Sigmoid colon (tissue), 7 donors: ENCODE measurements around the gene C14orf93. TPM values are rescaled to one million over a fixed set of nuclear protein-coding genes. Genes with fewer than 3 reads are reported as not detected.

Source experiments
- DNase-seq: peaks from one replicate; pipeline ENCODE4 v3.0.0-alpha.2; 2019
- H3K27ac ChIP-seq, 4 donors: fragments of 200-600 bp; sonication (generic); one replicate each; pipeline ENCODE4 v1.5.1; 2016 to 2019; ENCODE audit warnings: mild to moderate bottlenecking in 1 of 4
- H3K27me3 ChIP-seq, 3 donors: fragments of 200-600 bp; sonication (generic); one replicate each; pipeline ENCODE4 v1.5.1; 2019; ENCODE audit warnings: mild to moderate bottlenecking in 1 of 3
- H3K36me3 ChIP-seq, 4 donors: fragments of 200-600 bp; sonication (generic); one replicate each; pipeline ENCODE4 v1.5.1; 2016 to 2019
- H3K4me1 ChIP-seq, 4 donors: fragments of 200-600 bp; sonication (generic); one replicate each; pipeline ENCODE4 v1.5.1; 2017 to 2019
- H3K4me3 ChIP-seq, 4 donors: fragments of 200-600 bp; sonication (generic); one replicate each; pipeline ENCODE4 v1.5.1; 2017 to 2019; ENCODE audit warnings: mild to moderate bottlenecking in 2 of 4, moderate library complexity in 1 of 4
- H3K9me3 ChIP-seq, 4 donors: fragments of 200-600 bp in 3 of 4; sonication (generic) in 3 of 4; one replicate each; pipeline versions ENCODE4 v1.5.1 to v1.6.1; 2013 to 2019
- CTCF ChIP-seq, 4 experiments: fragments of 450-650 bp in 3 of 4; fragments of 200-600 bp in 1 of 4; IDR thresholded peaks; one replicate each; pipeline ENCODE4 v1.5.1; 2016 to 2019; ENCODE audit warnings: antibody characterized with exemption in 4 of 4, mild to moderate bottlenecking in 3 of 4, moderate library complexity in 2 of 4
- EP300 ChIP-seq, 4 donors: sonication (generic); formaldehyde crosslinking; IDR thresholded peaks; one replicate each; pipeline ENCODE4 v1.6.1; 2017; ENCODE audit warnings: antibody characterized with exemption in 4 of 4
- POLR2A ChIP-seq, 2 donors: fragments of 450-650 bp; IDR thresholded peaks; one replicate each; pipeline ENCODE4 v1.6.1; 2016; ENCODE audit warnings: antibody characterized with exemption in 2 of 2, mild to moderate bottlenecking in 2 of 2, moderate library complexity in 2 of 2
- POLR2AphosphoS5 ChIP-seq, 4 donors: sonication (generic); formaldehyde crosslinking; IDR thresholded peaks; one replicate each; pipeline ENCODE4 v1.6.1; 2017; ENCODE audit warnings: antibody characterized with exemption in 4 of 4
- WGBS, 2 donors: extraction: QIAGEN DNeasy Blood & Tissue Kit; methylation state at CpG; one replicate each; pipeline ENCODE4 v1.1.7; 2013; 5-methylcytosine and 5-hydroxymethylcytosine counted together
- intact Hi-C: fragments of 100-400 bp; cut with DNase I; formaldehyde crosslinking; loops from one replicate; pipeline ENCODE4 v1.15.1; 2023
- polyA plus RNA-seq, 3 donors: library from polyadenylated mRNA; stranded (reverse); fragments of 200-250 nt; gene quantifications; one replicate each; pipeline ENCODE4 v1.2.3, GENCODE V29; 2013
- total RNA-seq, 4 donors: library from RNA; depleted of rRNA; stranded (reverse); fragments of >200 nt; gene quantifications; one replicate each; pipeline ENCODE4 v1.1.0, GENCODE V29; 2016
- donor health status: healthy with polysubstance abuse.
- donor health status: Bipolar disorder and iron deficiency.
- donor health status: healthy.

The C14orf93 gene
- total and polyA plus RNA-seq, 7 donors: 7.4 to 19.9 (median 10.6) TPM

DNA sequence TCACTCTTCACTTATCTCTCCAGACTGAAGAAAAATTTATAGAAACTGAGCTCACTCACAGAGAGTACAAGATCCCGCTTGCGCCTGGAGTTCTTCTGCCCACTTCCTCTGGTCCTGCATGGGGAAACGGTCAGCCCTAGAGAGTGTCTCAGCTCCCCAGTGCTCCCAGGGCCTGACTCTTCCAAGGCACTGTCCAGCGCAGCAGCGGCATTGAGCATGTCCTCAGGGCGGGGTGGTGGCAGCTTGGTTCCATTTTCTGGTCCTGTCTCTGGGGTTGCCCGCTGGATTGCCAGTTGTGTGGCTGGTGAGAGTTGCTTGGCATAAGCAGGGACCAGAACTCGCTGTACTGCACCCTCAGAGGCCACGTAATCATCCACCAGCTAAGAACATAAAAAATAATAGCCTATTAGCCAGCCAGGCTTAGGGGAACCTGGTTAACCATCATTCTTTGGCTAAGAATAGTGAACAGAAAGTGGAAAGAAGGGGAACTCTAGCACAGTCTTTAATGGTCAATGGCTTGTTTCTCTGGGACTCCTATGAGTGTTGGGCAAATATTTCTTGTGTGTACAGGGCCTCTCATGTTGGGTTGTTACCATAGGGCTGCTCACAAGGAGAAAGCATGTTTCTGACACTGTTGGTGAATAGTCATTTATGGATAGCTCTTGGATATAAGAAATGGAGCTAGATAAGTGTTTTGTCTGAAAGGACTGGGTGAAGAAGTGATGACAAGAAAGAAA lies 13.9 kb downstream of the C14orf93 start:
- no peak overlapping the region for H3K4me3 ChIP-seq
- H3K4me1 ChIP-seq: peaks cover 0 to 8% (median 2%) of the 10 kb centered on the region in 4 donors
- no peaks in the 10 kb centered on the region for H3K27me3 ChIP-seq
- intact Hi-C loops: no loop called here
- H3K36me3 ChIP-seq: no peaks in the 10 kb centered on the region
- no peak for DNase-seq
- no peak overlapping the region for H3K27ac ChIP-seq
- no peak for TF ChIP-seq POLR2AphosphoS5 (IDR thresholded peaks at IDR 0.05)
- no peak for TF ChIP-seq EP300 (IDR thresholded peaks at IDR 0.05)
- no peak for TF ChIP-seq CTCF (IDR thresholded peaks at IDR 0.05)
- TF ChIP-seq POLR2A (IDR thresholded peaks at IDR 0.05): no peak
- H3K9me3 ChIP-seq: no peaks in the 10 kb centered on the region
- WGBS, 2 donors: 93 to 95% methylated on average over 9 of the region's 9 CpGs

DNA sequence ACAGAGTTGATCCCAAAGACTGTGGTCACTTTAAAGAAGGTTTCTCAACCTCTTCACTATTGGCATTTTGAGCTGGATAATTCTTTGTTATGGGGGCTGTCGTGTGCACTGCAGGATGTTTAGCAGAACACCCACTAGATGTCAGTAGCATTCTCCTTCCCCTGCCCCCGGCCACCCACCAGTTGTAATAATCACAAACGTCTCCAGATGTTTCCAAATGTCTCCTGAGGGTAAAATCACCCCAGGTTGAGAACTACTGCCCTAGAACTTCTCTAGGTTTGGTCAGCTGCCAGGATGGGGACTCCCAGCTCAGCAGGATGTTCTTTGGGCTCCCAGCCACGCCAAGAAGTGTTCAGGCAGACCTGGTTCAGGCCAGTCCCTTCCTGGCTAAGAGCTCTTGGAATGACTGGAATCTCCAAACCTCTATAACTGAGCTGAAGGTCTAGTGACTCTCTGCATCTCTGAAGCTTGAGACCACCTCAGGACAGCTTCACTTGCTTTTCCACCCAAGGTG lies 15.1 kb downstream of the C14orf93 start:
- peak; percentile 67 for DNase-seq

DNA sequence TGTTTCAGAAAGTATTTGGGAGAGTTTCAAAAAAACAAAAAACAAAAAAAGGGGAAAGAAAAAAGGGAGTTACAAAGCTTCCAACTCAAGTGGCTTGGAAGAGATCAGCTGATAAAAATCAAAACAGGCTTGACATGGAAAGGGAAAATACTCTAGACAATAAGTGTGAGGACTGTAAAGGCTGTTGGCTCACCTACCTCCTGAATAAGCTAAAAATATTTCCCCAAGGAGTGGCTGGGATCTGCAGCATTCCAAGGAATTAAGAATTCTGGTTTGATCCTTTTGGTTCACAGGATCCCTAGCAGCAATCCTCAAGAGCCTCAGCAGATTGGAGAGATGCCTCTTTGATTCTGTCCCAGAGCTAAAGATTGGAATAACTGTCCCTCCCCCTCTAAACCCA lies 16.4 kb downstream of the C14orf93 start:
- H3K4me1 ChIP-seq: peaks cover 0 to 8% (median 2%) of the 10 kb centered on the region in 4 donors
- H3K27ac ChIP-seq: no peak overlapping the region
- H3K36me3 ChIP-seq: peaks cover 0 to 6% (median 0%) of the 10 kb centered on the region in 4 donors
- DNase-seq: no peak
- no peak overlapping the region for H3K4me3 ChIP-seq
- TF ChIP-seq EP300 (IDR thresholded peaks at IDR 0.05): no peak
- TF ChIP-seq POLR2AphosphoS5 (IDR thresholded peaks at IDR 0.05): no peak
- TF ChIP-seq CTCF (IDR thresholded peaks at IDR 0.05): no peak
- TF ChIP-seq POLR2A (IDR thresholded peaks at IDR 0.05): no peak
- no peaks in the 10 kb centered on the region for H3K9me3 ChIP-seq
- H3K27me3 ChIP-seq: no peaks in the 10 kb centered on the region
- intact Hi-C loops: no loop called here

More for the DNA sequence above, 15.1 kb downstream of the C14orf93 start:
- no peaks in the 10 kb centered on the region for H3K9me3 ChIP-seq
- H3K4me1 ChIP-seq: peaks cover 0 to 8% (median 2%) of the 10 kb centered on the region in 4 donors
- no peaks in the 10 kb centered on the region for H3K27me3 ChIP-seq
- WGBS, 2 donors: 15 to 17% methylated on average over 4 of the region's 4 CpGs
- no peak overlapping the region for H3K27ac ChIP-seq
- no peaks in the 10 kb centered on the region for H3K36me3 ChIP-seq
- intact Hi-C loops: no loop called here
- H3K4me3 ChIP-seq: no peak overlapping the region
- TF ChIP-seq POLR2A (IDR thresholded peaks at IDR 0.05): no peak
- TF ChIP-seq CTCF (IDR thresholded peaks at IDR 0.05): peak in 2 of 4 experiments; percentile 21 to 31
- TF ChIP-seq POLR2AphosphoS5 (IDR thresholded peaks at IDR 0.05): no peak
- no peak for TF ChIP-seq EP300 (IDR thresholded peaks at IDR 0.05)

- Histone ChIP-seq H3K4me3 (no peak overlapping the region), H3K4me1 (peaks cover 0 to 8% (median 2%) of the 10 kb centered on the region in 4 donors), H3K9me3 (no peaks in the 10 kb centered on the region), H3K36me3 (peaks cover 0 to 10% (median 0%) of the 10 kb centered on the region in 4 donors), H3K27me3 (no peaks in the 10 kb centered on the region), H3K27ac (no peak overlapping the region)
- intact Hi-C loops: no loop called here
- TF ChIP-seq POLR2AphosphoS5 (IDR thresholded peaks at IDR 0.05) (no peak), EP300 (IDR thresholded peaks at IDR 0.05) (no peak), CTCF (IDR thresholded peaks at IDR 0.05) (no peak), POLR2A (IDR thresholded peaks at IDR 0.05) (no peak)
- 89 to 94% methylated on average over 8 of the region's 8 CpGs for WGBS, 2 donors
- DNase-seq: no peak
Observed at GRCh38 chr14:22991852-22992251, 18.1 kb downstream of the C14orf93 start.
